GM19025 (cell line): Measurements from ENCODE around the gene NTN5.
"Not testable (repeated sequence)": the region's sequence is repeated elsewhere in the genome, so short reads cannot be mapped to it uniquely, and the experiment has no call there.

Source experiments
- ATAC-seq: cut with Tn5 transposase; IDR thresholded peaks from one replicate; pipeline ENCODE4 v1.9.1; 2021; ENCODE audit warnings: mild to moderate bottlenecking, low read depth, moderate library complexity; ENCODE audit not compliant: unreplicated experiment

NTN5 gene

DNA sequence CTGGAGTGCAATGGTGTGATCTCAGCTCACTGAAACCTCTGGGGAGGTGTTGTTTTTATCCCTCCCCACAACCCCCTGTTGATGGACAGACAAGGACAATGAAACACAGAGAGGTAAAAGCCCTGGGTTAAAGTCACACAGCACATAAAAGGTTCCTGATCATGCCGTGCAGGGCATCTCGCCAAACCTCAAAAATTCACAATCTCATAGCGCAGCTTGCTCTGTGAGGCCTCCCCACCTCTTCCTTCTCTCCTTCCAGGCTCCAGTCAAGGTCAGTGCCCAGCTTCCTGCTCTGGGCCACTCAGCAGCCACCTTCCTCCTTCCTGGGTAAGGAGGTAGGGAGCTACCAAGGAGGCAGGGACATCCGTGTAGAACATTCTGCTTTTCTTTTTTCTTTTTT lies 25.2 kb upstream of the NTN5 start:
- no peak for ATAC-seq

DNA sequence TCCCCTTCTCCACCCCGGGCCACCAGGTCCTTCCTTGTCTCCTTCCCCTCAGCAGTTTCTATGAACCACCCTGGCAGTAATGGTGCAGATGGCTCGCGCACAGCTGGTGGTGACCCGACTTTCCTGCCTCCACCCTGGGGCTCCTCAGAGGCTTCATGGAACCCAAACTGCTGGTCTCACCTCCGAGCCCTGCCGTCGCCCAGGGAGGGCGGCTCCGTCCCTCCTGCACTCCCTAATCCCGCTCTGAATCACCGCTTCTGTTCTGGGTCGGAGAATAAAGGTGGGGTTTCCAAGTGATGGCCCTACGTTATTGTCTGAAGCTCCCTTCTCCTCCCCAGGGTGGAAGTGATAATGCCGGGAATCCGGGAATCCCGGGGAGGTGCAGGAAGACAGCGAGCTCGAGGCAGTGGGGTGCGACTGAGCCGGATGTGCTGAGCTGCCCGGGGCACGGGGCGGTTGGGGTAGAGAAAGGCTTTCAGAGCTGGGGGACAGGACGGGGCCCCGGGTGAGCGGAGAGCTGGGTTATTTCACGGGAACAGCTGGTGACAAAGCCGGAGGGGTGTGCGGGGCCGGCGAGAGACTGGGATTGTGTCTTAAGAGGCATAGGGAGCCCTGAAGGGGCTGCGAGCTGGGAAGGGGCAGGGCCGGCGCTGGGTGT lies 23.7 kb upstream of the NTN5 start:
- no peak for ATAC-seq

DNA sequence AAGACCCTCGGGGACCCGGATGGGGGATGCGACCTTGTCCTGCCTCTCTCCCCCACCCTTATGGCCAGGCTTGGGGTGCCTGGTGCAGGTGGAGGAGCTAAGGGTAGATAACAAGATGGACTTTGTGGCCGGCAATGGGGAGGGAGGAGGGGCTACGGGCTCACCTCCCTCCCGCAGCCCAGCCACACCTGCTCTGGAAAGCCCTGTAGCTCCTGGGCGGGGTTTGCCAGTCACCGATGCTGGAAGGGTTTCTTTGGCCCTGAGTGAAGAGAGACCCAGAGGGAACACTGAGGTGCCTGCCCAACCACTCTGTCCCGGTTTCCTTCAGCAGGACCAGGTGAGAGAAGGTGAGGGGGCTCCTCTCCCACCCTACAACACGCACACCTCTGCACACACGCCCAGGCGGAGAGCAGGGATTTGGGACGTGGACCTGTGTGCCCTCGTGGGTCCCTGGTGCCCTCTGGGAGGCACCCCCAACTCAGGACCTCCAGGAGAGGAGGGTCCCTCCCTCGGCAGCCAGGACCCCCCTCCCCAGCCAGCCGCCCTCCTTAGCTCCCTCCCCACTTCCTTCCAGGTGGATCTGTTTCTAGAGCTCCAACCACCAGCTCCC lies 23.0 kb upstream of the NTN5 start, which contains the start of gene FUT2:
TSS of gene FUT2 (plus strand) at position 229 of the 610 bp plus-strand sequence. CDS start 6,986 bp downstream, outside the sequence.
- no peak for ATAC-seq

DNA sequence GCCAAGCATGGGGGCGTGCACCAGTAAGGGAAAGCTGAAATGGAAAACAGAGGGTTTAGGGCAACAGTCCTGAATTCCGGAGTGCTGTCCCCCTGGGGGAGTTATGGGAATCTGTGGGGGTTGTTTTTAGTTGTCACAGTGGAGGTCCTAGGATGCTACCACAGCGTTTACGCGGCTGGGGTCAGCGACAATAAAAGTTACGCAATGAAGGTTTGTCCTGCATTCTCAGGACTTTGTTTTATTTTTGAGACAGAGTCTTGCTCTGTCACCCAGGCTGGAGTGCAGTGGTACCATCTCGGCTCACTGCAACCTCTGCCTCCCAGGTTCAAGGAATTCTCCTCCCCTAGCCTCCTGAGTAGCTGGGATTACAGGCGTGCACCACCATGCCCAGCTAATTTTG lies 20.8 kb upstream of the NTN5 start:
- not testable (repeated sequence) for ATAC-seq

DNA sequence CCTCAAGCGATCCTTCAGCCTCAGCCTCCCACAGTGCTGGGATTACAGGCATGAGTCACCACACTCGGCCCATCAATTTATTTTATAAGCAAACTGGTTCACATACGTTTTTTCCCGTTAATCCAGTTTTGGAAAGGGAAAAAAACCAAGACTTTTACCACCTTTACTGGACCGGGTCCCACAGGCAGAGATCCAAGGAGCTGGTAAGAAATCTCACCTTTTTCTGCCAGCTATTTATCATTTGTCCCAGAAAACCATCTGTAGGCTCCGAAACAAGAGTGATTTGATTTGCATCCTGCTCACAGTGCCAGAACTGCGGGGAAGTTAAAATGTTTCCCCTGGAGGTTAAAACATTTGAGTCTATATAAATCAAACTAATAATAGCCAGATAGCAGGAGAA lies 16.6 kb upstream of the NTN5 start:
- ATAC-seq, result no peak

DNA sequence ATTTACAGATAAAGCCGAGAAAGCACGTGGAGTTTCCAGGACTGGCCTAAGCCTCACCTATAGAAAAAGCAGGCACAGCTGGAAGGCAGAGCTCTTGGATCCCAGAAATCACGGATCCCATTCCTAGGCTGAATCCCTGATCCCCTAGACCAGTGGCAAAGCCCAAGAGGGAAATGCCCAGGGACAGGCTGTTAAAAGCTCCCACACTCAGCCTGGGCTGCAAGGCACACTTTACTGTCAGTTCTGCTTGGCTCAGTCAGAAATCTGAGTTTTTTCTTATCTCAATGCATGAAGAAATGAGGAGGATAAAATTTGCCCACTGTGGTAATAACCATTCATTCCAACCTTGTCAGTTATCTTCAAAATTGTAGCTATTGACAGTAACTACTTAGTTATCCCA lies 15.0 kb upstream of the NTN5 start:
- no peak for ATAC-seq

DNA sequence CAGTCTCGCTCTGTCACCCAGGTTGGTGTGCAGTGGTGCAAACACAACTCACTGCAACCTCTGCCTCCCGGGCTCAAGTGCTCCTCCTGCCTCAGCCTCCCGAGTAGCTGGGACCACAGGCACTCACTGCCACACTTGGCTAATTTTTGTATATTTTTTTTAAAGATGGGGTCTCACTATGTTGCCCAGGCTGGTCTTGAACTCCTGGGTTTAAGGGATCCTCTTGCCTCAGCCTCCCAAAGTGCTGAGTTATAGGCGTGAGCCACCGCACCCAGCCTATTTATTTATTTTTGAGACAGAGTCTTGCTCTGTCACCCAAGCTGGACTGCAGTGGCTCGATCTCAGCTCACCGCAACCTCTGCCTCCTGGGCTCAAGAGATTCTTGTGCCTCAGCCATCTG lies 13.8 kb upstream of the NTN5 start:
- not testable (repeated sequence) for ATAC-seq

DNA sequence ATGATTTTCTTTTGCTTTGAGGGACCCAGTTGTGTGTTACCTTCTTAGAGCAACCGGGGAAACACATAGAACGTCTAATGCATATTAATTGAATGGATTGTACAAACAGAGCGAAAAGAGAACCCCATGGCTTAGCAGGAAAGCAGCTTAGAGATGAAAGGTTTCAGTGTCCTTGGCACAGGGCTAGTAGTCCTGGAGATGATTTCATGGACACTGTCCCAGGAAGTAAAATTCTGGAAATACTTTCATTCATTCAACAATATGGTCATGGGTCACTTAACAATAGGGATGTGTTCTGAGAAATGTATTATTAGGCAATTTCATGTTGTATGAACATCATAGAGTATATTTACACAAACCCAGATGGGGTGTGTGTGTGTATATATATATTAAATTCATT lies 13.3 kb upstream of the NTN5 start:
- ATAC-seq, result no peak

DNA sequence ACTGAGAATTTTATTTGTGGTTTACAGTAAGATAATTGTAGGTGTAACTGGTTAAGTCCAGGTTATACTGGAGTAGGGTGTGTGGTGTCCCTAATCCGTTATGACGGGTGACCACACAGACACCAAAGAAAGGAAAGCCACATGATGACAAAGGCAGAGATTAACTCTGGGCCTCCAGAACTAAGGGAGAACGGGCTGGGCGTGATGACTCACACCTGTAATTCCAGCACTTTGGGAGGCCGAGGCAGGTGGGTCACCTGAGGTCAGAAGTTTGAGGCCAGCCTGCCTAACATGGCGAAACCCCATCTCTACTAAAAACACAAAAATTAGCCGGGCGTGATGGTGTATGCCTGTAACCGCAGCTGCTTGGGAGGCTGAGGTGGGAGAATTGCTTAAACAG lies 12.8 kb upstream of the NTN5 start:
- ATAC-seq, result no peak

DNA sequence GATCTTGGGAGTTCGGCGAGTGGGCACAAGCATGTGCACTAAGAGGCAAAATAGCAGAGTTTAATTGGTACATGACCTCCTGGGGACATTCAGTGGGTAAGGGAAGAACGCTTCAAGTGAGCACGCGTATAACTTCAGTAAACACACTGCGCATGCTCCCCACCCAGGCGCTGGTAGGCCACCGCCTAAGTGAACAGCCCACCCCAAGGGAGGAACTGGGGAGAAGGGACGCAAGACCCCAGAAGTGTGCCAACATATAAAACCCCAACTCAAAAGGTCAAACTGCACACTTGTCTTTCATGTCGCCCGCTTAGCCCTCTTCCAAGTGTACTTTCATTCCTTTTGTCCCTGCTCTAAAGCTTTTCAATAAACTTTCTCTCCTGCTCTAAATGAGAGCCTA lies 10.5 kb upstream of the NTN5 start:
- ATAC-seq, result no peak

DNA sequence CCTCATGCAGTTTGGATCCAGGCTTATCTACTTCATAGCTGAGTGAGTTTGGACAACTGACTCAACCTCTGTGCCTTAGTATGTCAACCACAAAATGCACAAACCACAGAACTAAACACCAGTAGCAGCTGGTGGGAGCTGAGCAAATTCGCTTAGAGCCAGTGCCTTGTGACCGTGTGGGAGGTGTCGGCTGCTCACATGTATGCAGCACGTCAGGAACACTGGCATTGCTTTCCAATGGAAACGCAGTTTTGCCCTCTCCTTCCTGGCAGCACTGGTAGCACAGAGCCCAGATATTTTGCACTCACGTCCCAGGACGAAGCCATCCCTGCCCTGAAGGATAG lies 8.3 kb upstream of the NTN5 start:
- ATAC-seq, result no peak

DNA sequence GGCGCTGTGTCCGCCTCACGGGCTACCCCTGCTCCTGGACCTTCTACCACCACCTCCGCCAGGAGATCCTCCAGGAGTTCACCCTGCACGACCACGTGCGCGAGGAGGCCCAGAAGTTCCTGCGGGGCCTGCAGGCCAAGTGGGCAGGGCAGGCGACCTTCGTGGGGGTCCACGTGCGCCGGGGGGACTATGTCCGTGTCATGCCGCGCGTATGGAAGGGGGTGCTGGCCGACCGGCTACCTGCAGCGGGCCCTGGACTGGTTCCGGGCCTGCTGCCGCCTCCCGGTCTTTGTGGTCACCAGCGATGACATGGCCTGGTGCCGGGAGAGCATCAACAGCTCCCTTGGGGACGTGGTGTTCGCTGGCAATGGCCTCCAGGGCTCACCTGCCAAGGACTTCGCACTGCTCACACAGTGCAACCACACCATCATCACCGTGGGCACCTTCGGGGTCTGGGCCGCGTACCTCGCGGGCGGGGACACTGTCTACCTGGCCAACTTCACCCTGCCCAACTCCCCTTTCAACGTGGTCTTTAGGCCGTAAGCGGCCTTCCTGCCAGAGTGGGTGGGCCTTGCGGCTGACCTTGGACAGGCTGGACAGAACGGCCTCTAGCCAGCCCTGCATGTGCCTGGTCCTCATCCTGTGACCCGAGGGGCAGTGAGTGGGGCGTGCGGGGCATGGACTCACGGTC lies 7.8 kb upstream of the NTN5 start:
- ATAC-seq, result no peak

DNA sequence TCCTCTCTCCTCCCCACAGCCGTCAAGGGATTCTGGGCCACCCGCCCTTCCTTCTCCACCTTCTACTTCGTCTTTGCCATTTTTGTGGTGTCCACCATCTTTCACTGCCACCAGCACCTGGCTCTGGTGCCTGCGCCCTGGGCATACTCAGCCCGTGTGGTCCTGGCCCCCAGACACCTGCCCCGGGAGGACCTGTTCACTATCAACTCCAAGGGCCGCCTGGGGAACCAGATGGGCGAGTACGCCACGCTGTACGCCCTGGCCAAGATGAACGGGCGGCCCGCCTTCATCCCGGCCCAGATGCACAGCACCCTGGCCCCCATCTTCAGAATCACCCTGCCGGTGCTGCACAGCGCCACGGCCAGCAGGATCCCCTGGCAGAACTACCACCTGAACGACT lies 7.2 kb upstream of the NTN5 start:
- not testable (repeated sequence) for ATAC-seq

DNA sequence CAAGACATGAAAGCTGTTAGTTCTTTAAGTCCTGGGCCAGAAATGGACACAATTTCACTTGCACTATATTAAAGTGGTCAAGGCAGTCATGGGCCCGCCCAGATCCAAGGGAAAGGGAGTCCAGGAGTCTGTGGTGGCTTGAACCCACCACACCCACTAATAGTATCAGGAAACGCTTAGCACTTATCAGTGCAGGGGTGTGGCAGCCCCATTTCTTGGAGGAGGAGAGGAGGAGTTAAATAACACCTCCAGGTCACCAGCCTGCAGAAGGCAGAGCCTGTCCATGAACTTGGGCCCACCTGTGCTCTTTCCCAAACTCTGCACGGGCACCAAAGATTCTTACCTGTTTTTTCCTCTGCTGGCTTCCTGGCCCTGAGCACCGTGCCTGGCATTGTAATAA lies 5.4 kb upstream of the NTN5 start:
- no peak for ATAC-seq

DNA sequence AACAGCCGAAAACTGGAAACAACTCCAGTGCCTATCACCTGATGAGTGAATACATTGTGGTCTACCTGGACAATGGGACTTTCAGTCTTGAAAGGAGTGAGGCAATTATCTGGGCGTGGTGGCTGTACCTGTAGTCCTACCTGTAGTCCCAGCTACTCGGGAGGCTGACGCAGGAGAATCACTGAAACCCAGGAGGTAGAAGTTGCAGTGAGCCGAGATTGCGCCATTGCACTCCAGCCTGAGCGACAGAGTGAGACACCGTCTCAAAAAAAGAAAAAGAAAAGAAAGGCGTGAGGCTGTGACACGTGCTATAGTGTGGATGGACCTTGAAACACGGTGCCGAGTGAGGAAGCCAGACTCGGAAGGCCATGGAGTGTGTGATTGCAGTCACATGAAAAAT lies 4.1 kb upstream of the NTN5 start:
- ATAC-seq, result no peak

DNA sequence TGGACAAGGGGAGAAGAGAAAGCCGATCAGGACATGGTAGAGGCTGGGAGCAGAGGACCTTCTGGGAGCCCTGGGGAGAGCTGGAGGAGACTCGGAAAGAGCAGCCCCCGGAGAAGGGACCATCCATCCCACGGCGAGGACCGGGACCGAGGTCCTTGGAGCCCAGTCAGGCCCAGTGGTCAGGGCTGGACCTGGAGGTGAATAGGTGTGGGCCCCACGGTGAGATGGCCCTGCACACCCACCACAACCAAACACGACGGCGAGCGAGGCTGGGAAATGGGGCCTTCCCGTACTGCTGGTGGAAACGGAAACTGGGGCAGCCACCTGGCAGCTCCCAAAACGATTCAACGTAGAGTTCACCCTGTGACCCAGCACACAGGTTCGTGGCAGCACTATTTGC lies 3.7 kb upstream of the NTN5 start:
- no peak for ATAC-seq

DNA sequence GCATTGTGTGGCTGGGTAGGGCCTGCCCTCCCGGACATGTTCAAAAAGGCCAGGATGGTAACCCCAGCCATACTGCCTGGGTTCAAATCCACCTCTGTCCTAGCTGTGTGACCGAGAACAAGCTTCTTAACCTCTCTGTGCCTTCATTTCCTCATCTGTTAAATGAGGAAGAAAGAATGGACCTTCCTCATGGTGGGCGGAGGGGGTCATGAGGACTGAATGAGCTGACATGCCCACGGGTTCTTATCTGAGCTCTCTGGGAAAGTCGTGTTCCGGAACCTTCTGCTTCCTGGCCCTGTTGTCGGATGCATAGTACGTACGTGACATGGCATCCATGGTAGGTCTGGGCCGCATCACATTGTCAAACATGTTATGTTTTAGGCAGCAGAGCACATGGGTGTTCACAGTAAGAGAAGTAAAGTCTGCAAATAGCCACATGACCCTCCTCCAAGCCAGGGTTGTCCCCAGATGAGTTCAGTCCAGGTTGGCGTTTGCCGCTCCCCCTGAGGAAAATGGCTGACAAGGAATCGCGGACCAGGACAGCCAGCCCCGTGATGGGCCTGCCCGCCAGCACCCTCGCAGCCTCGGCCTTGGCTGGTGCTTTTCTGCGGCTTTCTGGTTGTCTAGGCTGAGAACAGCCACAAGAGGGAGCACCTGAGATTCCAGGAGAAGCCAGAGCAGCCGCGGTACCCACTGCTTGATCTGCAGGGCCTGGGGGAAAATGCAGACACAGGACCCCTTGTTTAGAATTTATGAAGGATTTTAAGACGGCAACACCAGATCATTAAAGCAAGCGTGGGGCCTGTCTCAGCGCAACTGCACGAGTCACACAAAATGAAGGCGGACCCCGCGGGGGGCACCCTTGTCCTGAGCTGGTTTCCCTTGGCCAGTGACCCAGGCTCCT lies 2.4 kb upstream of the NTN5 start:
- no peak for ATAC-seq

DNA sequence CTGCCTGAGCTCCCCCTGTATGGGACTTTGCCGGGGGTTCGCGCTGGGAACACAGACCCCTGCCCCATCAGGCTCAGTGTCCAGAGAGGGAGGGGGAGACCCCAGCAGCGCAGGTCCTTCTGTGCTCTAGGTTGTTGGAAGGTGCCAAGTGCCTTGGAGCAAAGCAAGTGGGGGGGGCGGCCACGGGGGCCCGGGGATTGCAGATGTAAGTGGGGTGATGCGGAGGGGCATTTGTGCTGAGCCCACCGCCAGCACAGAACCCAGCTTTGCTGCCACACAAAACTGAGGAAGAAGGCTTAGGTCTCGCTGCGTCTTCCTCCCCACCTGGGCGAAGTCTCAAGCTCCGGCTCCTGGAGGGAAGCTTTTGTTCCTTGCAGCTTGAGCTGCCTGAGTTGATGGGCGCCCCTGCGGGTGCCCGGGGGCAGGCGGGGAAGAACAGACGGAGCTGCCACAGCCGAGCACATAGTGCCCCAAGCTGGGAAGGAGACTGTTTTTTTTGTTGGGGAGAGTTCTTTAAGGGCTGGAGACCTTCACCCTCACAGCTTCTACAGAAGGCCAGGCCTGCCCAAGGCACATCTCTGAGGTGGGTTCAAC lies 1.5 kb upstream of the NTN5 start:
- ATAC-seq, result no peak

DNA sequence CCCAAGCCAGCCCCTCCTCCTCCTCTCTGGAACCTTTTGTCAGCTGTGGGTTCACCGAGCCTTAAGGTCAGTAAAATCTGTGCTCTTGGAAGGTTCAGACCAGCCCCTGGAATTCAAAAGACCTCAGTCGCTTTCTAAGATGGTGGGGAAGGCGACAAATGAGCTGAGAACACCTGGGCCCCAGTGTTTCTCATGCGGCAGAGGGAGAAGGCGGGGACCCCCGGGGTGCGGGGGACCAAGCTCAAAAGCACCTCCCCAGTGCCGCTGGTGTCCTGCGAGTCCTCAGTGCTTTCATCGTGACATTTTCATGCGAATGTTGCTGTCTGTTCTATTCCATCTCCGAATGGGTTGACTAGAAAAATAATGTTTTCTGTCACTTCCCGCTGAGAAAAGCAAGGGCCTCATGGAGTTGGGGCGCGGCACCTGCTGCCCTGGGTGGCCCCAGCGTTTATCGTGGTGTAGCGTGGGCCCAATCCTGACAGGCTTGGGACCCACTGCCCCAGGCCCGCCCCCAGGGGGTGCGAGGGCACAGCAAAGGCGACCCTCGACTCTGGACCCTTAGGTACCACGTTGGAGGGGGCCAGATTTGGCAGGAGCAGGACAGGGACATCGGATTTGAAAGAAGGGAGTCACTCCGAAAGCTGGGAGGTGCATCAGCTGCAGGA lies 751 bp upstream of the NTN5 start:
- ATAC-seq, result no peak

DNA sequence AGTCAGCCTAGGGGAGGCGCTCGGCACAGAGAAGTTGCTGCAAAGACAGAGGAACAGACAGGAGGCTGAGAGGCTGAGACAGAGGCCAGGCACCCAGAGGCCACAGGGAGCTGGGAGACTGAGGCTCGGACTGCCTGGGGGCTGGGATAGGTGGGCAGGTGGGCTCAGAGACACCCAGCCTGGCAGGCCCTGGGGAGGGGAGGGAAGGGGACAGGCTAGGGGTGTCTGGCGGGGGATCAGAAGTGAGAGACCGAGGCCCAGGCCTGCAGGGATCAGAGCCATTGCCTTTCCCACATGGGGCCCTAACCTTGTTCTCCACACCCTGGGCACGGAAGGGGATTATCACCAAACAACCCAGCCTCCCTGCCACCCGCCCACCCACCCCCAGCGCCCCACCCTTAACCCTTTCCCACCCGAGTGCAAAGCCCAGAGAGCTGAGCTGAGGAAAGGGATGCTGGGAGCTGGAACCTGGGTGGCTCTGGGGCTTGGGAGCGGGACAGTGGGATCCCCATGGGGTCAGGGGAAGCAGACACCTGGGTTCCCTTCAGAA lies 1.3 kb downstream of the NTN5 start:
- no peak for ATAC-seq
